ENCODE data around the gene SLC11A1.

DNA sequence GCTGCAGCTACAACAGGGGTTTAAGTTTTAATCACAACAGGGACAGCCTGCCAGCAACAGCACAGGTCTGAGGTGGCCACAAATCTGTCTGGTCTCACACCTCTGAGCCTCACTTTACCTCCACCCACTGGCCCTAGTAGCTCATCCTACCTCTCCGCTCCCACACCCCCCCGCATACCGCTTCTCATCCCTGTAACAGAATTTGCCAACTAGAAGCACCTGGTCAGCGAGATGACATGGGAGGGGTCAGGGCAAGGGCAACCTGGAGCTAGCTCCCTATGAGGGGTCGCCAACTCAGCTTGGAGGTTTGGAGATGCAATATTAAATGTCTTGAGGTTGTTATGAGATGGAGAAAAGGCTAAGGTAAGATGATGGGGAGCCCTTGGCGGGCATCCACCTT lies 17.9 kb upstream of the SLC11A1 start:
- TF ChIP-seq GATA2 (IDR thresholded peaks at IDR 0.05; ENCODE audit: low read depth, low read length), result no peak
- no peak for TF ChIP-seq GATA3 (IDR thresholded peaks at IDR 0.05; ENCODE audit: low read depth, low read length)

All from SH-SY5Y (cell line).